Suprapubic skin (tissue), 4 donors: ENCODE results near the gene CEMIP2. TPM values are rescaled to one million over a fixed set of nuclear protein-coding genes. Genes with fewer than 3 reads are reported as not detected.

Experiments used
- DNase-seq, 2 donors: peaks; one replicate each; pipeline ENCODE4 v3.0.0-alpha.2; 2019; ENCODE audit warnings: low spot score in 2 of 2
- H3K27ac ChIP-seq: fragments of 200-600 bp; sonication (generic); one replicate; pipeline ENCODE4 v1.5.1; 2019
- H3K27me3 ChIP-seq: fragments of 200-600 bp; sonication (generic); one replicate; pipeline ENCODE4 v1.5.1; 2019
- H3K36me3 ChIP-seq: fragments of 200-600 bp; sonication (generic); one replicate; pipeline ENCODE4 v1.5.1; 2019
- H3K4me1 ChIP-seq: fragments of 200-600 bp; sonication (generic); one replicate; pipeline ENCODE4 v1.5.1; 2019
- H3K4me3 ChIP-seq: fragments of 200-600 bp; sonication (generic); one replicate; pipeline ENCODE4 v1.5.1; 2019; ENCODE audit warnings: mild to moderate bottlenecking
- H3K9me3 ChIP-seq: fragments of 200-600 bp; sonication (generic); one replicate; pipeline ENCODE4 v1.5.1; 2019
- CTCF ChIP-seq, 2 donors: fragments of 200-600 bp in 1 of 2; fragments of 450-650 bp in 1 of 2; sonication (generic) in 1 of 2; IDR thresholded peaks; one replicate each; pipeline ENCODE4 v1.5.1; 2016 to 2019; ENCODE audit warnings: antibody characterized with exemption in 2 of 2, mild to moderate bottlenecking in 1 of 2, moderate library complexity in 1 of 2
- EP300 ChIP-seq: sonication (generic); formaldehyde crosslinking; IDR thresholded peaks from one replicate; pipeline ENCODE4 v1.6.1; 2017; ENCODE audit warnings: antibody characterized with exemption
- POLR2A ChIP-seq, 2 donors: fragments of 450-650 bp; IDR thresholded peaks; one replicate each; pipeline ENCODE4 v1.6.1; 2017; ENCODE audit warnings: antibody characterized with exemption in 2 of 2, mild to moderate bottlenecking in 2 of 2, moderate library complexity in 2 of 2
- POLR2AphosphoS5 ChIP-seq, 3 donors: sonication (generic); formaldehyde crosslinking; IDR thresholded peaks; one replicate each; pipeline ENCODE4 v1.6.1; 2017; ENCODE audit warnings: antibody characterized with exemption in 3 of 3
- WGBS: methylation state at CpG from one replicate; pipeline ENCODE4 v1.1.5; 2018; 5-methylcytosine and 5-hydroxymethylcytosine counted together
- total RNA-seq, 4 donors: library from RNA; depleted of rRNA; stranded (reverse); fragments of >200 nt; gene quantifications; one replicate each; pipeline ENCODE4 v1.1.0, GENCODE V29; 2016

CEMIP2 gene
- total RNA-seq, 4 donors from 2014 or later: 48.9 to 76.2 (median 66.1) TPM

- peaks cover 10% of the 10 kb centered on the region for H3K4me1 ChIP-seq
- DNase-seq: no peak
- no peaks in the 10 kb centered on the region for H3K27me3 ChIP-seq
- no peaks in the 10 kb centered on the region for H3K36me3 ChIP-seq
- TF ChIP-seq EP300 (no peak), CTCF (IDR thresholded peaks at IDR 0.05) (no peak), POLR2AphosphoS5 (IDR thresholded peaks at IDR 0.05) (no peak), POLR2A (IDR thresholded peaks at IDR 0.05) (no peak)
- H3K27ac ChIP-seq: no peak overlapping the region
- H3K4me3 ChIP-seq: no peak overlapping the region
- no peaks in the 10 kb centered on the region for H3K9me3 ChIP-seq
- WGBS: 85% methylated on average over 4 of the region's 4 CpGs
Measured at GRCh38 chr9:71772726-71773125, 4.4 kb upstream of the CEMIP2 start.

- H3K4me3 ChIP-seq: peak overlapping the region; percentile 75
- TF ChIP-seq POLR2A (IDR thresholded peaks at IDR 0.05) (no peak), CTCF (IDR thresholded peaks at IDR 0.05) (no peak), EP300 (no peak), POLR2AphosphoS5 (IDR thresholded peaks at IDR 0.05) (no peak)
- no peaks in the 10 kb centered on the region for H3K9me3 ChIP-seq
- H3K36me3 ChIP-seq: no peaks in the 10 kb centered on the region
- H3K27me3 ChIP-seq: no peaks in the 10 kb centered on the region
- peaks cover 31% of the 10 kb centered on the region for H3K4me1 ChIP-seq
- 52% methylated on average over 3 of the region's 3 CpGs for WGBS
- DNase-seq: no peak
- no peak overlapping the region for H3K27ac ChIP-seq
Measured at GRCh38 chr9:71770170-71770569, 1.9 kb upstream of the CEMIP2 start.

GRCh38 chr9:71769175-71770161 lies 1.2 kb upstream of the CEMIP2 start:
- WGBS: 2% methylated on average over 17 of the region's 46 CpGs
- TF ChIP-seq EP300: no peak
- no peak for TF ChIP-seq POLR2AphosphoS5 (IDR thresholded peaks at IDR 0.05)
- TF ChIP-seq CTCF (IDR thresholded peaks at IDR 0.05): peak in 1 of 2 donors; percentile 15
- peak in 1 of 2 donors; percentile 15 for TF ChIP-seq POLR2A (IDR thresholded peaks at IDR 0.05)
- H3K4me1 ChIP-seq: peaks cover 33% of the 10 kb centered on the region
- H3K27me3 ChIP-seq: no peaks in the 10 kb centered on the region
- peak overlapping the region; percentile 98 for H3K27ac ChIP-seq
- H3K9me3 ChIP-seq: no peaks in the 10 kb centered on the region
- H3K4me3 ChIP-seq: peak overlapping the region; percentile 75
- peak; percentile 93 for DNase-seq
- H3K36me3 ChIP-seq: no peaks in the 10 kb centered on the region

GRCh38 chr9:71767776-71768321 lies 464 bp downstream of the CEMIP2 start:
- H3K27me3 ChIP-seq: no peaks in the 10 kb centered on the region
- peak overlapping the region; percentile 98 for H3K27ac ChIP-seq
- 1% methylated on average over 33 of the region's 33 CpGs for WGBS
- no peaks in the 10 kb centered on the region for H3K9me3 ChIP-seq
- TF ChIP-seq EP300: no peak
- H3K4me3 ChIP-seq: peak overlapping the region; percentile 75
- DNase-seq: peak; percentile 70 to 82
- H3K36me3 ChIP-seq: no peaks in the 10 kb centered on the region
- peaks cover 48% of the 10 kb centered on the region for H3K4me1 ChIP-seq

GRCh38 chr9:71767163-71767775 lies 1.0 kb downstream of the CEMIP2 start:
- Histone ChIP-seq H3K27me3 (no peaks in the 10 kb centered on the region), H3K9me3 (no peaks in the 10 kb centered on the region), H3K4me3 (peak overlapping the region; percentile 75), H3K36me3 (no peaks in the 10 kb centered on the region), H3K4me1 (peaks cover 53% of the 10 kb centered on the region), H3K27ac (no peak overlapping the region)
- TF ChIP-seq EP300: no peak
- TF ChIP-seq POLR2A (IDR thresholded peaks at IDR 0.05): no peak
- TF ChIP-seq POLR2AphosphoS5 (IDR thresholded peaks at IDR 0.05): no peak
- TF ChIP-seq CTCF (IDR thresholded peaks at IDR 0.05): no peak
- WGBS: 22% methylated on average over 7 of the region's 7 CpGs
- DNase-seq: no peak
